ENCODE data around the gene TXNDC16.
"Not testable (repeated sequence)": the region's sequence is repeated elsewhere in the genome, so short reads cannot be mapped to it uniquely, and the experiment has no call there.

TXNDC16 gene, protein sequence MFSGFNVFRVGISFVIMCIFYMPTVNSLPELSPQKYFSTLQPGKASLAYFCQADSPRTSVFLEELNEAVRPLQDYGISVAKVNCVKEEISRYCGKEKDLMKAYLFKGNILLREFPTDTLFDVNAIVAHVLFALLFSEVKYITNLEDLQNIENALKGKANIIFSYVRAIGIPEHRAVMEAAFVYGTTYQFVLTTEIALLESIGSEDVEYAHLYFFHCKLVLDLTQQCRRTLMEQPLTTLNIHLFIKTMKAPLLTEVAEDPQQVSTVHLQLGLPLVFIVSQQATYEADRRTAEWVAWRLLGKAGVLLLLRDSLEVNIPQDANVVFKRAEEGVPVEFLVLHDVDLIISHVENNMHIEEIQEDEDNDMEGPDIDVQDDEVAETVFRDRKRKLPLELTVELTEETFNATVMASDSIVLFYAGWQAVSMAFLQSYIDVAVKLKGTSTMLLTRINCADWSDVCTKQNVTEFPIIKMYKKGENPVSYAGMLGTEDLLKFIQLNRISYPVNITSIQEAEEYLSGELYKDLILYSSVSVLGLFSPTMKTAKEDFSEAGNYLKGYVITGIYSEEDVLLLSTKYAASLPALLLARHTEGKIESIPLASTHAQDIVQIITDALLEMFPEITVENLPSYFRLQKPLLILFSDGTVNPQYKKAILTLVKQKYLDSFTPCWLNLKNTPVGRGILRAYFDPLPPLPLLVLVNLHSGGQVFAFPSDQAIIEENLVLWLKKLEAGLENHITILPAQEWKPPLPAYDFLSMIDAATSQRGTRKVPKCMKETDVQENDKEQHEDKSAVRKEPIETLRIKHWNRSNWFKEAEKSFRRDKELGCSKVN

GRCh38 chr14:52552063-52552988 lies at the start of gene TXNDC16, which contains the start of gene GPR137C:
TXNDC16 (minus strand) TSS chr14:52552505; CDS start chr14:52543557, 8,948 bp downstream.
GPR137C (plus strand) TSS chr14:52552836; CDS start chr14:52553148, 312 bp downstream.
- peak; percentile 98 to 100 for DNase-seq

DNA sequence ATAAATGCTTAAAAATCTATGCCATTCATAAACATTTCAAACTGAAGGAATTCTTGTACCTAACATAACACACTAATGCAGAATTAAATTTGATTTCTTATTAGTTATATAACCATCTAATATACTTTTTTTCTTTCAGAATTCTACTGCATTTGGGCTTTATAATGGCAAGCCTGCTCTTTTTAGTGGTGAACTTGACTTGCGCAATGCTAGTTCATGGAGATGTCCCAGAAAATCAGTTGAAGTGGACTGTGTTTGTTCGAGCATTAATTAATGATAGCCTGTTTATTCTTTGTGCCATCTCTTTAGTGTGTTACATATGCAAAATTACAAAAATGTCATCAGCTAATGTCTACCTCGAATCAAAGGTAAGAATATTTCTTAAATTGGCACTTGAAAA lies 47.7 kb upstream of the TXNDC16 start:
- DNase-seq, result no peak

DNA sequence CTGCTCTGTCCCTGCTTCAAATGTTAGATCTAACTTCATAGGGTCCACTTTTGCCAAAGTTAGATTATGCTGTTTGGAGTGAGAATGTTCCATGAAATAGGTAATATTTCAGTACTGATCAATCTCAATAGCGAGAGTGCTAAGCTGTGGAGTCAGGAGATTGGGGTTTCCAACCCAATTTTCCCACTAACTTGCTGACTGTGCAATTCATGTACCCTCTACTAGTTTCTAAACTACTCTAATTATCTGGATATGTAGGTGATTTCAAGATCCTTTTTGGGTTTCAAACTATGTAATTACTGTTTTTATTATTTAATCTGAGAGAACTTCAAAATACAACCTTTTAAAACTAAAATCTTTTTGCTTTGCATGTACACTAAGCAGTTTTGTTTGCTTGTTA lies 46.3 kb upstream of the TXNDC16 start:
- DNase-seq, result no peak

DNA sequence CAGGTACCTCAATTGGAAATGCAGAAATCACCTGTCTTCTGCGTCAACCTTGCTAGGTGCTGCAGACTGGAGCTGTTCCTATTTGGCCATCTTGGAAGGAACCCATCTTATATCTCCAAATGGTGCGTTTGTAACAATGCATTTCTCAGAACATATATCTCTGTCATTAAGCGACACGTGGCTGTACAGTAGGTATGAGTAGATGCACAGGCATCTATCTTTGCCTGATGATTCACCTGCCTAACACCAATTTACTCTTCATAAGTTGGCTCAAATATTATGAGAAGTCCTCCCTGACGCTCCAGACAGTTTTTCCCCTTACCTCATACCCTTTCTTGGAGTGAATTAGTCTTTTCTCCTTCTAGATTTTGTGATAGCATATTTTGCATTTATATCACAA lies 44.6 kb upstream of the TXNDC16 start:
- no peak for DNase-seq

DNA sequence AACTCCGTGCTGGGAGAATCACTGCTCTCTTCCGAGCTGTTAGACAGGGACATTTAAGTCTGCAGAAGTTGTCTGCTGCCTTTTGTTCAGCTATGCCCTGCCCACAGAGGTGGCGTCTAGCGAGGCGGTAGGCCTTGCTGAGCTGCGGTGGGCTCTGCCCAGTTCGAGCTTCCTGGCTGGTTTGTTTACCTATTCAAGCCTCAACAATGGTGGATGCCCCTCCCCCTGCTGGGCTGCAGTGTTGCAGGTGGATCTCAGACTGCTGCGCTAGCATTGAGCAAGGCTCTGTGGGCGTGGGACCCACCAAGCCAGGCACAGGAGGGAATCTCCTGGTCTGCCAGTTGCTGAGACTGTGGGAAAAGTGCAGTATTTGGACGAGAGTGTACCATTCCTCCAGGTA lies 44.0 kb upstream of the TXNDC16 start:
- DNase-seq, result no peak

DNA sequence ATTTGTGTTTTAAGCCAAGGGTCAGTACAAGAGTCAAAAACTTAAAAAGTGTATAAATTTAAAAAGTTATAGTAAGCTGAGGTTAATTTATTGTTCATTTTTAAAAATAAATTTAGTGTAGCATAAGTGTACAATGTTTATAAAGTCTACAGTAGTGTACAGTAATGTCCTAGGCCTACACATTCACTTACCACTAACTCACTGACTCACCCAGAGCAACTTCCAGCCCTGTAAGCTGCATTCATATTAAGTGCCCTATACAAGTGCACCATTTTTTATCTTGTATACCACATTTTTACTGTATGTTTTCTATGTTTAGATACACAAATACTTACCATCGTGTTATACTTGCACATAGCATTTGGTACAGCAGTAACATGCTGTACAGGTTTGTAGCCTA lies 38.0 kb upstream of the TXNDC16 start:
- no peak for DNase-seq

- DNase-seq, result no peak
Measured at GRCh38 chr14:52589646-52590045, 37.3 kb upstream of the TXNDC16 start.

DNA sequence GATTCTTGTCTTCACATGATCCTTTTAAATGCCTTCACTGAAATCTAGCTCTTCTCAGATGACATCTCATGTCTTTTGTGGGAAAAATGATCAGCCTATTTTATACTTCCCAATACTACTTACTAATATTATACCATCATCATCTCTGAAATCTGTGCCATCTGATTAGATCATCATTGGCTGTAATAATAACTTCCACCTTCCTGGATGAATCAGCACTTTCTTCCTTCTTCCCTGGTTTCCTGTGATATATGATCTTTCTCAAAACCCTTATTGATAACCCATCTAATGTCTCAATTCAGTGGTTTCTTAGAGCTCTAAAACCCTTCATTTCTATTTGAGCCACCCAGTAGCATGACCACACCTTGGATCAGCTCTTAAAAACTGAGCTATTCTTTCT lies 31.2 kb upstream of the TXNDC16 start:
- DNase-seq, result no peak

DNA sequence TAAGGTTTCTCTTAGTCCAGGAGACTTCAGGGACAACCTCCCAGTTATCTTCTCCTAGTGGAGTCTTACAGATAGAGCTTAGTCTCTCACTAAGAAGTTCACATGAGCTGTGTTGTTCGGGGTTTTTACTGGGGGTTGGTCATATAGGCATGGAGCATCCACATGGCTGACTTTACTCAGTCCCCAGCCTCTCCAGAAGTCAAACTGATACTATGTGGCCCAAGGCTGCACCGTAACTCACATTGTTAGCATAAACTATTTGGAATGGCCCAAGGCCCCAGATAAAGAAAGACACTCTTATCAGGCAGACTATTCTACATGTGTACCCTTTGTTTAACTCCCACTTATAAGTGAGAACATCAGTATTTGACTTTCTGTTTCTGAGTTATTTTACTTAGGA lies 23.6 kb upstream of the TXNDC16 start:
- no peak for DNase-seq

GRCh38 chr14:52568454-52568853 lies 16.1 kb upstream of the TXNDC16 start:
- DNase-seq, result not testable (repeated sequence)

- no peak for DNase-seq
Measured at GRCh38 chr14:52563120-52563519, 10.8 kb upstream of the TXNDC16 start.

GRCh38 chr14:52558688-52559087 lies 6.4 kb upstream of the TXNDC16 start:
- no peak for DNase-seq

DNA sequence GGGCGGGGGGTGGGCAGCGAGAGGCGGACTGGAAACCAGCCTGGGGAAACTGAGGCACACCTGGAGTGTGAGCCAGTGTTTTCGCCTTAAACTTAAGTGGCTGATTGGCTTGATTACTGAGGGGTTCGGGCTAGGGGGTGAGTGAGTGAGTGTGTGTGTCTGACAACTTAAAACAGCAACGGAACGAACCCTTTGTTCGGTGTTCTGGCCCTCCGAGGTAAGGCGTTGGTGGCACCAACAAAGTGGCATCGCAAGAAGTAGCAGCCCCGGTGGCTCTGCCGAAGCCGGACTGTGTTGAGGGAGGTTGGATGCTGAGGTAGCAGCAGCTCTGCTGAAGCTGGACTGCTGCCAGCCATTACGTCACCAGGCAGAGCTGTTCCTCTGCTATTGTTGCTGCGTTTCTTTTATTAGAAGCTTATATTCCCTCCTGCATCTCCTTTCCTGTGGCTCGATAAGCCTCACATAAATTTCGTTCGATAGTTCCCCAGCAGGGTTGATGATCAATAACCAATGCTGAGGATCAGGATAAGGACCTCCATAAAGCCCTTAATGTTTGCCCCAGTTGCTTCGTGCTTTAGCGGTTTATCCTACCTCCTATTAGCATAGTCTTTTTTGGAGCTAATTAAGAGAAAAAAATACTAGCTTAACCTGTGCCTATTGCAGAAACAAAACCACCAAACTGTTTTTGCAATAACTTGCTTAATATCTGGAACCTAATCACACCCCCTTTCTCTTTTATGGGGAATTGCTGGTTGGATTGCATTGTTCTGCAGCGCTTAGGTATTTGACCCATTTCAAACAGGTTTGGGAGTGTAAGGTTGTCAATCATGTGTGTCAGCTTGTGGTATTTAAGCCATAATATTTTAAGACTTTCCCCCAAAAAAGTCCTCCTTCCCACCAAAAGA lies 1.6 kb upstream of the TXNDC16 start:
- DNase-seq, result peak; percentile 74 to 77

GRCh38 chr14:52553002-52553670 lies 831 bp upstream of the TXNDC16 start:
- DNase-seq, result peak; percentile 5 to 27

- no peak for DNase-seq
Measured at GRCh38 chr14:52551696-52552062, 626 bp downstream of the TXNDC16 start.

DNA sequence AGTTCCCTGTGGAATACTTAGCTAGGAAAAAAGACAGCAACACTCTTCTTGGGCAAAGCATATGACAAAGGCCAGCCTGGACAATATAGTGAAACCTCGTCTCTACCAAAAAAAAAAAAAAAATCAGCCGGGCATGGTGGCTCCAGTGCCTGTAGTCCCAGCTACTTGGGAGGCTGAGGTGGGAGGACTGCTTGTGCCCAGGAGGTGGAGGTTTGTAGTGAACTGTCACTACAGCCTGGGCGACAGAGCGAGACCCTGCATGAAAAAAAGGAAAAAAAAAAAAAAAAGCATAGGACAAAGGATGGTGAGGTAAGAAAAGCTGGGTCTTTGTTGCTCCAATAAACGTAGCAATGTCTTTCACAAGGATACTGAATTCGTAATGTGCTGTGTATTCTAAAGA lies 1.1 kb downstream of the TXNDC16 start:
- no peak for DNase-seq

- no peak for DNase-seq
Measured at GRCh38 chr14:52550661-52551060, 1.6 kb downstream of the TXNDC16 start.

- DNase-seq, result no peak
Measured at GRCh38 chr14:52547526-52547925, 4.8 kb downstream of the TXNDC16 start.

- DNase-seq, result no peak
Measured at GRCh38 chr14:52547027-52547426, 5.3 kb downstream of the TXNDC16 start.

DNA sequence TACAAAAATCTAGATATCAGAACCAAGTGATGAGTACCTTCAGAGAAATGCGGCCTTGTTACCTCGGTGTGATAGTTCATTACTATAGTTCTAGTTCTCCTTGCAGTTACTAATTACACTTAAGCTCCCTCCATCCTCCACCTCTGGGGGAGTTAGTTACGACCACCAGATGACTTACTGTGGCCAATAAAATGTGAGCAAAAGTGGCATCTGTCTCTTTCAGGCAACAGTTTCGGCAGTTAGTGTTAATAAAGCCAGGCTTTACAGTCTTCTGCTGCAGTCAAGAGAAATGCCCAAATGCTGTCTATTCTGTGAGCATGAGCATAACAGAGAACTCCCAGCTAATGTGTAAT lies 6.0 kb downstream of the TXNDC16 start:
- DNase-seq, result no peak

GRCh38 chr14:52545584-52546317 lies 6.6 kb downstream of the TXNDC16 start:
- DNase-seq, result no peak

Data from stimulated activated CD4-positive, alpha-beta T cell treated with anti-CD3 and anti-CD28 coated beads, Interleukin-4, amount 100 ng/mL, for 4 hours (primary cell).